B cell (primary cell): Measurements from ENCODE around the gene CXCR6. TPM values are rescaled to one million over a fixed set of nuclear protein-coding genes. Genes with fewer than 3 reads are reported as not detected.

Source experiments
- ATAC-seq: fragments of 200-7000 bp; cut with Tn5 transposase; one replicate; pipeline ENCODE4 v1.10.0; 2021; ENCODE audit warnings: low read depth, mild to moderate bottlenecking, moderate number of reproducible peaks, moderate library complexity
- CTCF ChIA-PET: fragments of 350-600 bp; sonication (Branson Sonifier 250); formaldehyde crosslinking; loops from one replicate; lab custom pipeline; 2021; ENCODE audit warnings: antibody characterized with exemption, inconsistent platforms; lab: Charles Lee
- POLR2A ChIA-PET: fragments of 350-600 bp; sonication (Branson Sonifier 250); formaldehyde crosslinking; loops from one replicate; lab custom pipeline; 2021; ENCODE audit warnings: antibody characterized with exemption; lab: Charles Lee
- DNase-seq: peaks from one replicate; pipeline ENCODE4 v3.0.0; 2013
- H2AFZ ChIP-seq: 2 replicates; pipeline ENCODE4 v1.6.1; 2012; ENCODE audit warnings: mild to moderate bottlenecking, low read depth, low read length; ENCODE audit not compliant: insufficient read depth, poor library complexity, severe bottlenecking
- H3K27ac ChIP-seq, 2 donors: 1 replicate in 1 of 2; 2 replicates in 1 of 2; pipeline ENCODE4 v1.5.1; 2012 to 2013; ENCODE audit warnings: low read length in 2 of 2, mild to moderate bottlenecking in 2 of 2, moderate library complexity in 1 of 2
- H3K27me3 ChIP-seq, 4 experiments: fragments of 200-600 bp in 1 of 4; sonication (generic) in 1 of 4; replicated peaks in 1 of 4; 1 replicate in 2 of 4; 2 replicates in 2 of 4; pipeline versions ENCODE4 v1.6.1 to v1.7.0; 2013 to 2016; ENCODE audit warnings: low read length in 3 of 4, mild to moderate bottlenecking in 2 of 4, mixed read lengths in 1 of 4, moderate library complexity in 1 of 4; ENCODE audit not compliant: insufficient read depth in 4 of 4, control insufficient read depth in 3 of 4; ENCODE audit errors: control extremely low read depth in 1 of 4
- H3K36me3 ChIP-seq, 2 experiments: replicated peaks in 1 of 2; 1 replicate in 1 of 2; 2 replicates in 1 of 2; pipeline versions ENCODE4 v1.6.1 to v1.7.1; 2013; ENCODE audit warnings: low read length in 1 of 2; ENCODE audit not compliant: insufficient read depth in 2 of 2, control insufficient read depth in 1 of 2; ENCODE audit errors: control extremely low read depth in 1 of 2, extremely low read depth in 1 of 2
- H3K4me1 ChIP-seq, 2 donors: fragments of 200-600 bp in 1 of 2; sonication (generic) in 1 of 2; 1 replicate in 1 of 2; 2 replicates in 1 of 2; pipeline versions ENCODE4 v1.5.1 to v1.6.1; 2013 to 2017; ENCODE audit warnings: low read length in 2 of 2; ENCODE audit not compliant: control insufficient read depth in 2 of 2, insufficient read depth in 2 of 2
- H3K4me2 ChIP-seq: replicated peaks from 2 replicates; pipeline ENCODE3; 2012; ENCODE audit warnings: mild to moderate bottlenecking, low read depth, low read length; ENCODE audit not compliant: poor library complexity, severe bottlenecking
- H3K4me3 ChIP-seq, 5 experiments: fragments of 200-600 bp in 1 of 5; sonication (generic) in 1 of 5; 1 replicate in 3 of 5; 2 replicates in 2 of 5; pipeline versions ENCODE4 v1.5.1 to v1.7.0; 2011 to 2016; ENCODE audit warnings: low read length in 4 of 5, mild to moderate bottlenecking in 4 of 5, low read depth in 2 of 5, control low read depth in 1 of 5, moderate library complexity in 1 of 5; ENCODE audit not compliant: insufficient read depth in 1 of 5; ENCODE audit errors: control extremely low read depth in 1 of 5, extremely low read depth in 1 of 5
- H3K79me2 ChIP-seq: fragments of 200-600 bp; sonication (generic); one replicate; pipeline ENCODE4 v1.6.0; 2016; ENCODE audit warnings: low read length; ENCODE audit not compliant: control insufficient read depth, insufficient read depth
- H3K9ac ChIP-seq: fragments of 200-600 bp; sonication (generic); 2 replicates; pipeline ENCODE4 v1.6.1; 2017; ENCODE audit warnings: mild to moderate bottlenecking, low read length, moderate library complexity
- H3K9me3 ChIP-seq, 3 donors: one replicate each; pipeline versions ENCODE4 v1.6.1 to v1.7.1; 2013; ENCODE audit warnings: low read length in 2 of 3; ENCODE audit not compliant: control insufficient read depth in 2 of 3, insufficient read depth in 1 of 3; ENCODE audit errors: control extremely low read depth in 1 of 3
- H4K20me1 ChIP-seq: 2 replicates; pipeline ENCODE4 v1.6.0; 2012; ENCODE audit warnings: mild to moderate bottlenecking, low read length; ENCODE audit not compliant: insufficient read depth, control insufficient read depth, poor library complexity, severe bottlenecking
- H3K27ac Mint-ChIP-seq: one replicate; pipeline ENCODE4 v1.8.0; 2021; ENCODE audit warnings: mixed read lengths
- H3K27me3 Mint-ChIP-seq: one replicate; pipeline ENCODE4 v1.8.0; 2021; ENCODE audit warnings: mixed read lengths
- H3K4me1 Mint-ChIP-seq: one replicate; pipeline ENCODE4 v1.8.0; 2021; ENCODE audit warnings: mixed read lengths
- H3K4me3 Mint-ChIP-seq: one replicate; pipeline ENCODE4 v1.8.0; 2021; ENCODE audit warnings: mixed read lengths
- H3K9me3 Mint-ChIP-seq: one replicate; pipeline ENCODE4 v1.8.0; 2022; ENCODE audit warnings: mixed read lengths; ENCODE audit not compliant: insufficient read depth
- WGBS: methylation state at CpG from one replicate; pipeline ENCODE4 v1.1.5; 2013; ENCODE audit warnings: missing lambda C conversion rate; ENCODE audit not compliant: insufficient coverage; 5-methylcytosine and 5-hydroxymethylcytosine counted together
- intact Hi-C: fragments of 100-400 bp; cut with micrococcal nuclease; formaldehyde crosslinking; loops from one replicate; pipeline ENCODE4 v1.10.0; 2022
- polyA plus RNA-seq: library from polyadenylated mRNA; depleted of rRNA; stranded (reverse); fragments of >200 nt; gene quantifications from 2 replicates; pipeline ENCODE4 v1.2.3, GENCODE V29; 2012
- small RNA-seq: library from RNA; depleted of rRNA; stranded (forward); fragments of <200 nt; gene quantifications from one replicate; pipeline ENCODE3, GENCODE V24; 2012; ENCODE audit warnings: low replicate concordance, low read depth; ENCODE audit not compliant: insufficient read length
- total RNA-seq, 2 donors: library from RNA; stranded (reverse); fragments of 120-200 nt in 1 of 2; gene quantifications; 1 replicate in 1 of 2; 2 replicates in 1 of 2; pipeline versions ENCODE4 v1.2.3 to v1.2.4, GENCODE V29; 2013 to 2022
- TF ChIP-seq, protein P1 (sequence below): fragments of 200-600 bp; IDR thresholded peaks from one replicate; pipeline ENCODE4 v1.8.0; 2022; ENCODE audit warnings: antibody characterized with exemption, mild to moderate bottlenecking

Gene CXCR6
- total and polyA plus RNA-seq, 2 donors (not counting 1 experiment from before 2014, with no cell fraction given) = not detected

DNA sequence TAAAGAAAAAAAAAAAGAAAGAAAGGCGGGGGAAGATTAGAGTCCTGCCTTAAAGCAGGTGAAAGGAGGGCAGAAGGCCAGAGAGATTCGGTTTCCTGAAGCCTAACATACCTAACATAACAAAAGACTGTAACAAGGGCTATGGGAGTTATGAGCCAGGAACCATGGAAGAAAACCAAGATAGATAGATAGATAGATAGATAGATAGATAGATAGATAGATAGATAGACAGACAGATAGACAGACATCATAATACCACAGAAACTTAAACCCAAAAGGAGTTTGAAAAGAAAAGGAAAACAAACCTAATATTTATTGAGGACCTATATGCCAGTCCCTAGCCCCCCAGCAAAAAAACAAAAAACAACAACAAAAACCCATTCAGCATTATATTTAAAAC lies 54.7 kb downstream of the CXCR6 start:
- Mint-ChIP-seq H3K9me3 (no peaks in the 10 kb centered on the region), H3K4me3 (no peak overlapping the region), H3K27me3 (no peaks in the 10 kb centered on the region), H3K4me1 (peaks cover 20% of the 10 kb centered on the region), H3K27ac (no peak overlapping the region)
- DNase-seq (no peak), ATAC-seq (no peak)
- ChIA-PET POLR2A (no interaction called here), CTCF (no interaction called here)
- Histone ChIP-seq H3K79me2 (peaks cover 24% of the 10 kb centered on the region), H3K9ac (no peak overlapping the region), H3K4me2 (no peak overlapping the region), H3K4me1 (peaks cover 15 to 31% of the 10 kb centered on the region in 2 donors), H3K9me3 (no peaks in the 10 kb centered on the region), H4K20me1 (no peaks in the 10 kb centered on the region), H3K4me3 (no peak overlapping the region), H3K36me3 (no peaks in the 10 kb centered on the region), H3K27me3 (peaks cover 0 to 6% (median 1%) of the 10 kb centered on the region in 4 experiments), H3K27ac (no peak overlapping the region), H2AFZ (no peak overlapping the region)
- intact Hi-C loops = loop anchor here (5.0 kb wide), 1 partner anchor 1479 kb away; the partner anchor contains the start of gene SCAP
- no CpG with 5 or more reads among the region's 2 CpGs for WGBS
- TF ChIP-seq, protein P1, sequence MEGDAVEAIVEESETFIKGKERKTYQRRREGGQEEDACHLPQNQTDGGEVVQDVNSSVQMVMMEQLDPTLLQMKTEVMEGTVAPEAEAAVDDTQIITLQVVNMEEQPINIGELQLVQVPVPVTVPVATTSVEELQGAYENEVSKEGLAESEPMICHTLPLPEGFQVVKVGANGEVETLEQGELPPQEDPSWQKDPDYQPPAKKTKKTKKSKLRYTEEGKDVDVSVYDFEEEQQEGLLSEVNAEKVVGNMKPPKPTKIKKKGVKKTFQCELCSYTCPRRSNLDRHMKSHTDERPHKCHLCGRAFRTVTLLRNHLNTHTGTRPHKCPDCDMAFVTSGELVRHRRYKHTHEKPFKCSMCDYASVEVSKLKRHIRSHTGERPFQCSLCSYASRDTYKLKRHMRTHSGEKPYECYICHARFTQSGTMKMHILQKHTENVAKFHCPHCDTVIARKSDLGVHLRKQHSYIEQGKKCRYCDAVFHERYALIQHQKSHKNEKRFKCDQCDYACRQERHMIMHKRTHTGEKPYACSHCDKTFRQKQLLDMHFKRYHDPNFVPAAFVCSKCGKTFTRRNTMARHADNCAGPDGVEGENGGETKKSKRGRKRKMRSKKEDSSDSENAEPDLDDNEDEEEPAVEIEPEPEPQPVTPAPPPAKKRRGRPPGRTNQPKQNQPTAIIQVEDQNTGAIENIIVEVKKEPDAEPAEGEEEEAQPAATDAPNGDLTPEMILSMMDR = no peak

Small RNAs within 50 kb of the gene (small RNA-seq; reads per million reads assigned to genes)
- gene RF00019 = not detected

Other genes with a start within 250 kb of the CXCR6 start
- 0.32 TPM in 1 of 2 replicates, not detected in the other for gene SLC6A20, start 146.9 kb upstream of the CXCR6 start, total RNA-seq
- gene SLC6A20, start 146.9 kb upstream of the CXCR6 start, polyA plus RNA-seq = not detected in 2 replicates
- gene LZTFL1, start 101.3 kb upstream of the CXCR6 start, total RNA-seq = 17.8 and 18.4 TPM in 2 replicates
- 12.7 and 16.5 TPM in 2 replicates for gene LZTFL1, start 101.3 kb upstream of the CXCR6 start, polyA plus RNA-seq
- 0.76 and 1.1 TPM in 2 replicates for gene CCR9, start 56.9 kb upstream of the CXCR6 start, total RNA-seq
- 1.0 and 1.1 TPM in 2 replicates for gene CCR9, start 56.9 kb upstream of the CXCR6 start, polyA plus RNA-seq
- gene FYCO1, start 52.4 kb downstream of the CXCR6 start, total RNA-seq = 16.5 and 16.7 TPM in 2 replicates
- gene FYCO1, start 52.4 kb downstream of the CXCR6 start, polyA plus RNA-seq = 2.8 and 5.4 TPM in 2 replicates
- not detected in 2 replicates for gene XCR1, start 84.0 kb downstream of the CXCR6 start, total RNA-seq
- 0.01 and 0.06 TPM in 2 replicates for gene XCR1, start 84.0 kb downstream of the CXCR6 start, polyA plus RNA-seq